Transverse colon (tissue), 4 donors: ENCODE data around the gene STRA8. TPM values are rescaled to one million over a fixed set of nuclear protein-coding genes. Genes with fewer than 3 reads are reported as not detected.

Source experiments
- DNase-seq: peaks from one replicate; pipeline ENCODE4 v3.0.0-alpha.2; 2019
- H3K27ac ChIP-seq, 4 donors: fragments of 200-600 bp; sonication (generic); 2 replicates each; pipeline ENCODE4 v1.5.1; 2016 to 2018; ENCODE audit warnings: inconsistent platforms in 4 of 4
- H3K27me3 ChIP-seq: fragments of 200-600 bp; sonication (generic); 2 replicates; pipeline ENCODE4 v1.5.1; 2017; ENCODE audit warnings: inconsistent platforms
- H3K36me3 ChIP-seq, 4 donors: fragments of 200-600 bp; sonication (generic); 2 replicates each; pipeline ENCODE4 v1.5.1; 2017 to 2019; ENCODE audit warnings: inconsistent platforms in 4 of 4
- H3K4me1 ChIP-seq, 4 donors: fragments of 200-600 bp; sonication (generic); 2 replicates each; pipeline ENCODE4 v1.5.1; 2017 to 2020; ENCODE audit warnings: inconsistent platforms in 4 of 4
- H3K4me3 ChIP-seq, 4 donors: fragments of 200-600 bp; sonication (generic); 1 replicate in 1 of 4; 2 replicates in 3 of 4; pipeline versions ENCODE4 v1.5.1 to v1.6.1; 2017 to 2019; ENCODE audit warnings: inconsistent platforms in 4 of 4
- H3K9me3 ChIP-seq, 2 donors: fragments of 200-600 bp; sonication (generic); 2 replicates each; pipeline ENCODE4 v1.5.1; 2017 to 2019; ENCODE audit warnings: inconsistent platforms in 2 of 2
- CTCF ChIP-seq, 5 experiments: fragments of 200-600 bp in 3 of 5; fragments of 450-650 bp in 2 of 5; sonication (generic) in 3 of 5; IDR thresholded peaks; 1 replicate in 2 of 5; 2 replicates in 3 of 5; pipeline ENCODE4 v1.5.1; 2016 to 2017; ENCODE audit warnings: antibody characterized with exemption in 5 of 5, inconsistent platforms in 3 of 5, mild to moderate bottlenecking in 2 of 5, moderate library complexity in 1 of 5
- EP300 ChIP-seq: sonication (generic); formaldehyde crosslinking; IDR thresholded peaks from one replicate; pipeline ENCODE4 v1.6.1; 2017; ENCODE audit warnings: antibody characterized with exemption, low read depth
- POLR2A ChIP-seq: fragments of 450-650 bp; IDR thresholded peaks from one replicate; pipeline ENCODE4 v1.6.1; 2016; ENCODE audit warnings: antibody characterized with exemption, mild to moderate bottlenecking, moderate library complexity
- POLR2AphosphoS5 ChIP-seq, 3 donors: sonication (generic); formaldehyde crosslinking; IDR thresholded peaks; one replicate each; pipeline ENCODE4 v1.6.1; 2016; ENCODE audit warnings: antibody characterized with exemption in 3 of 3
- WGBS, 2 donors: methylation state at CpG; one replicate each; pipeline ENCODE4 v1.1.5; 2018; ENCODE audit warnings: low coverage in 1 of 2; 5-methylcytosine and 5-hydroxymethylcytosine counted together
- in situ Hi-C, 4 donors: fragments of 200-750 bp; cut with MboI; loops; one replicate each; pipeline versions ENCODE4 v1.15.0 to v1.15.1; 2017; ENCODE audit warnings: low sequenced_read_pairs in 3 of 4, low pct_ligation_motif_present in 1 of 4, low pct_unique_long_range_greater_than_20kb in 1 of 4
- intact Hi-C: fragments of 100-400 bp; cut with DNase I; formaldehyde crosslinking; loops from one replicate; pipeline ENCODE4 v1.15.1; 2023; ENCODE audit warnings: low total_unique reads
- total RNA-seq, 4 donors: library from RNA; depleted of rRNA; stranded (reverse); fragments of >200 nt; gene quantifications; one replicate each; pipeline ENCODE4 v1.1.0, GENCODE V29; 2016

The STRA8 gene
- total RNA-seq, 4 donors from 2014 or later, result not detected

- WGBS, 2 donors, result 0 to 6% methylated on average over 7 of the region's 7 CpGs
- intact Hi-C loops (loop anchor here (5.0 kb wide), 1 partner anchor 276 kb away; the partner anchor contains the start of gene NUP205), in situ Hi-C loops (loop anchor here in 2 of 4 donors (10.0 to 25.0 kb wide), 2 partner anchors 281 to 363 kb away; partner anchors contain the start of gene NUP205 (in 2 of the 2))
- H3K27me3 ChIP-seq, result peaks cover 18% of the 10 kb centered on the region
- no peak for TF ChIP-seq EP300
- peak; percentile 82 to 97 (median 87) for TF ChIP-seq CTCF (IDR thresholded peaks at IDR 0.05)
- H3K4me1 ChIP-seq, result peaks cover 0 to 9% (median 3%) of the 10 kb centered on the region in 4 donors
- no peak overlapping the region for H3K4me3 ChIP-seq
- no peak overlapping the region for H3K27ac ChIP-seq
- H3K36me3 ChIP-seq, result no peaks in the 10 kb centered on the region
- no peaks in the 10 kb centered on the region for H3K9me3 ChIP-seq
- DNase-seq, result peak; percentile 82
These were observed 47.8 kb downstream of the STRA8 start for GRCh38 chr7:135281363-135281949.

- H3K9me3 ChIP-seq, result no peaks in the 10 kb centered on the region
- no peak overlapping the region for H3K27ac ChIP-seq
- H3K36me3 ChIP-seq, result no peaks in the 10 kb centered on the region
- TF ChIP-seq POLR2AphosphoS5 (IDR thresholded peaks at IDR 0.05) (no peak), EP300 (no peak), POLR2A (no peak), CTCF (IDR thresholded peaks at IDR 0.05) (no peak)
- WGBS, 2 donors, result 76 to 86% methylated on average over 10 of the region's 10 CpGs
- DNase-seq, result no peak
- intact Hi-C loops, result loop anchor here (5.0 kb wide), 1 partner anchor 275 kb away; the partner anchor contains the start of gene NUP205
- H3K4me3 ChIP-seq, result no peak overlapping the region
- in situ Hi-C loops, result loop anchor here in 2 of 4 donors (10.0 to 25.0 kb wide), 2 partner anchors 280 to 362 kb away; partner anchors contain the start of gene NUP205 (in 2 of the 2)
- peaks cover 18% of the 10 kb centered on the region for H3K27me3 ChIP-seq
- H3K4me1 ChIP-seq, result peaks cover 0 to 9% (median 3%) of the 10 kb centered on the region in 4 donors
These were observed 49.1 kb downstream of the STRA8 start for GRCh38 chr7:135282561-135283254.

GRCh38 chr7:135283959-135284638 is 50.5 kb downstream of the STRA8 start:
- Histone ChIP-seq H3K4me1 (peaks cover 0 to 9% (median 3%) of the 10 kb centered on the region in 4 donors), H3K36me3 (no peaks in the 10 kb centered on the region), H3K27ac (no peak overlapping the region), H3K9me3 (no peaks in the 10 kb centered on the region), H3K27me3 (peaks cover 15% of the 10 kb centered on the region), H3K4me3 (no peak overlapping the region)
- in situ Hi-C loops (loop anchor here in 2 of 4 donors (10.0 to 25.0 kb wide), 2 partner anchors 278 to 361 kb away; partner anchors contain the start of gene NUP205 (in 2 of the 2)), intact Hi-C loops (loop anchor here (5.0 kb wide), 1 partner anchor 273 kb away; the partner anchor contains the start of gene NUP205)
- no peak for DNase-seq
- no peak for TF ChIP-seq POLR2AphosphoS5 (IDR thresholded peaks at IDR 0.05)
- no peak for TF ChIP-seq EP300
- no peak for TF ChIP-seq POLR2A
- TF ChIP-seq CTCF (IDR thresholded peaks at IDR 0.05), result no peak
- 80 to 90% methylated on average over 1 to 4 of the region's 4 CpGs for WGBS, 2 donors
